Esophagus squamous epithelium (tissue), 5 donors: ENCODE data around the gene ADPGK. TPM values are rescaled to one million over a fixed set of nuclear protein-coding genes. Genes with fewer than 3 reads are reported as not detected.

Experiments
- DNase-seq: peaks from one replicate; lab custom pipeline; 2025; lab: John Stamatoyannopoulos, UW
- H3K27ac ChIP-seq, 4 donors: fragments of 200-600 bp; sonication (generic); one replicate each; pipeline ENCODE4 v1.5.1; 2016 to 2019; ENCODE audit warnings: mild to moderate bottlenecking in 1 of 4
- H3K27me3 ChIP-seq, 4 donors: fragments of 200-600 bp; sonication (generic); 1 replicate in 3 of 4; 2 replicates in 1 of 4; pipeline versions ENCODE4 v1.5.1 to v1.6.0; 2017 to 2021; ENCODE audit warnings: antibody characterized with exemption in 1 of 4
- H3K36me3 ChIP-seq, 3 donors: fragments of 200-600 bp; sonication (generic); one replicate each; pipeline ENCODE4 v1.5.1; 2016 to 2019
- H3K4me1 ChIP-seq, 3 donors: fragments of 200-600 bp; sonication (generic); one replicate each; pipeline ENCODE4 v1.5.1; 2017 to 2019
- H3K4me3 ChIP-seq, 4 donors: fragments of 200-600 bp; sonication (generic); 1 replicate in 3 of 4; 2 replicates in 1 of 4; pipeline ENCODE4 v1.5.1; 2016 to 2019; ENCODE audit warnings: mild to moderate bottlenecking in 2 of 4, moderate library complexity in 1 of 4
- H3K9me3 ChIP-seq, 3 donors: fragments of 200-600 bp; sonication (generic); one replicate each; pipeline ENCODE4 v1.5.1; 2016 to 2019
- CTCF ChIP-seq, 6 experiments: fragments of 450-650 bp in 4 of 6; fragments of 200-600 bp in 2 of 6; sonication (generic) in 2 of 6; IDR thresholded peaks; one replicate each; pipeline ENCODE4 v1.5.1; 2016 to 2019; ENCODE audit warnings: antibody characterized with exemption in 6 of 6, mild to moderate bottlenecking in 4 of 6, moderate library complexity in 4 of 6
- POLR2A ChIP-seq, 4 donors: fragments of 450-650 bp; IDR thresholded peaks; one replicate each; pipeline ENCODE4 v1.6.1; 2017; ENCODE audit warnings: antibody characterized with exemption in 4 of 4, mild to moderate bottlenecking in 4 of 4, moderate library complexity in 3 of 4
- WGBS, 2 donors: methylation state at CpG; one replicate each; pipeline ENCODE4 v1.1.5; 2018; 5-methylcytosine and 5-hydroxymethylcytosine counted together
- intact Hi-C: fragments of 100-400 bp; cut with DNase I; formaldehyde crosslinking; loops from one replicate; pipeline ENCODE4 v1.15.0; 2022
- total RNA-seq, 4 donors: library from RNA; depleted of rRNA; stranded (reverse); fragments of >200 nt; gene quantifications; one replicate each; pipeline ENCODE4 v1.1.0, GENCODE V29; 2016
- donor health status: DM: yes; HTN: yes; CAD: no.

Gene ADPGK
- total RNA-seq: 10 to 100 TPM; 25.1 to 55.5 (median 32.8) TPM

- H3K4me1 ChIP-seq: peaks cover 12 to 44% (median 20%) of the 10 kb centered on the region in 3 donors
- H3K27ac ChIP-seq: peak within 1 kb of the TSS; percentile 91 to 98 (median 94)
- 0 to 1% methylated on average over 19 of the region's 68 CpGs for WGBS, 2 donors
- intact Hi-C loops: no loop called here
- no peaks in the 10 kb centered on the region for H3K27me3 ChIP-seq
- H3K4me3 ChIP-seq: peak within 1 kb of the TSS; percentile 68 to 88 (median 78)
- H3K36me3 ChIP-seq: peaks cover 0 to 23% (median 0%) of the 10 kb centered on the region in 3 donors
- no peaks in the 10 kb centered on the region for H3K9me3 ChIP-seq
- DNase-seq: peak; percentile 62
- TF ChIP-seq CTCF (IDR thresholded peaks at IDR 0.05): peak; percentile 34 to 71 (median 55)
- TF ChIP-seq POLR2A (IDR thresholded peaks at IDR 0.05): peak in 3 of 4 donors; percentile 90 to 93 (median 91)
Measured at GRCh38 chr15:72783640-72784455, at the start of gene ADPGK. TSS of gene ADPGK (minus strand) at chr15:72783758. CDS start at chr15:72783691, 67 bp downstream.

GRCh38 chr15:72827226-72827625 lies 43.7 kb upstream of the ADPGK start:
- Histone ChIP-seq H3K36me3 (no peaks in the 10 kb centered on the region), H3K27ac (no peak overlapping the region), H3K9me3 (no peaks in the 10 kb centered on the region), H3K4me3 (no peak overlapping the region), H3K27me3 (peaks cover 0 to 13% (median 0%) of the 10 kb centered on the region in 4 donors), H3K4me1 (no peaks in the 10 kb centered on the region)
- TF ChIP-seq POLR2A (IDR thresholded peaks at IDR 0.05) (no peak), CTCF (IDR thresholded peaks at IDR 0.05) (no peak)
- no peak for DNase-seq
- intact Hi-C loops: no loop called here

- Histone ChIP-seq H3K27me3 (peaks cover 0 to 13% (median 0%) of the 10 kb centered on the region in 4 donors), H3K4me3 (no peak overlapping the region), H3K27ac (no peak overlapping the region), H3K9me3 (no peaks in the 10 kb centered on the region), H3K4me1 (no peaks in the 10 kb centered on the region), H3K36me3 (no peaks in the 10 kb centered on the region)
- no peak for DNase-seq
- intact Hi-C loops: no loop called here
- WGBS, 2 donors: 89 to 91% methylated on average over 6 to 8 of the region's 9 CpGs
- no peak for TF ChIP-seq POLR2A (IDR thresholded peaks at IDR 0.05)
- no peak for TF ChIP-seq CTCF (IDR thresholded peaks at IDR 0.05)
Measured at GRCh38 chr15:72826611-72827010, 43.1 kb upstream of the ADPGK start.

- H3K4me3 ChIP-seq: no peak overlapping the region
- H3K27ac ChIP-seq: no peak overlapping the region
- 52 to 61% methylated on average over 2 to 3 of the region's 4 CpGs for WGBS, 2 donors
- DNase-seq: no peak
- H3K4me1 ChIP-seq: no peaks in the 10 kb centered on the region
- peaks cover 0 to 13% (median 0%) of the 10 kb centered on the region in 4 donors for H3K27me3 ChIP-seq
- H3K9me3 ChIP-seq: no peaks in the 10 kb centered on the region
- H3K36me3 ChIP-seq: no peaks in the 10 kb centered on the region
- intact Hi-C loops: no loop called here
- TF ChIP-seq POLR2A (IDR thresholded peaks at IDR 0.05): no peak
- no peak for TF ChIP-seq CTCF (IDR thresholded peaks at IDR 0.05)
Measured at GRCh38 chr15:72825829-72826228, 42.3 kb upstream of the ADPGK start.

GRCh38 chr15:72824781-72825180 lies 41.2 kb upstream of the ADPGK start:
- Histone ChIP-seq H3K36me3 (no peaks in the 10 kb centered on the region), H3K4me3 (no peak overlapping the region), H3K9me3 (no peaks in the 10 kb centered on the region), H3K27ac (no peak overlapping the region), H3K27me3 (peaks cover 0 to 18% (median 0%) of the 10 kb centered on the region in 4 donors), H3K4me1 (no peaks in the 10 kb centered on the region)
- TF ChIP-seq CTCF (IDR thresholded peaks at IDR 0.05) (no peak), POLR2A (IDR thresholded peaks at IDR 0.05) (no peak)
- DNase-seq: no peak
- 80 to 82% methylated on average over 5 of the region's 7 CpGs for WGBS, 2 donors
- intact Hi-C loops: no loop called here
